Mesothelial cell of epicardium (in vitro differentiated cells): Measurements from ENCODE around the gene HEATR1. TPM values are rescaled to one million over a fixed set of nuclear protein-coding genes. Genes with fewer than 3 reads are reported as not detected.

Source experiments
- DNase-seq, 2 experiments: peaks; one replicate each; pipeline ENCODE4 v3.0.0; 2021; ENCODE audit warnings: low spot score in 2 of 2; ENCODE audit not compliant: unreplicated experiment in 2 of 2
- H3K27ac Mint-ChIP-seq: 2 replicates; pipeline ENCODE4 v1.8.0; 2021; ENCODE audit warnings: mixed read lengths
- H3K27me3 Mint-ChIP-seq: 2 replicates; pipeline ENCODE4 v1.8.0; 2021; ENCODE audit warnings: low read depth, mixed read lengths
- H3K36me3 Mint-ChIP-seq: 2 replicates; pipeline ENCODE4 v1.8.0; 2021; ENCODE audit warnings: mixed read lengths
- H3K4me1 Mint-ChIP-seq: 2 replicates; pipeline ENCODE4 v1.8.0; 2021; ENCODE audit warnings: mixed read lengths
- H3K4me3 Mint-ChIP-seq: 2 replicates; pipeline ENCODE4 v1.8.0; 2021; ENCODE audit warnings: mild to moderate bottlenecking, moderate library complexity, mixed read lengths
- H3K9me3 Mint-ChIP-seq: 2 replicates; pipeline ENCODE4 v1.8.0; 2021; ENCODE audit warnings: mixed read lengths
- CTCF ChIP-seq: fragments of 200-600 bp; sonication (generic); IDR thresholded peaks from one replicate; pipeline ENCODE4 v1.5.0; 2021; ENCODE audit warnings: antibody characterized with exemption; ENCODE audit not compliant: unreplicated experiment
- total RNA-seq: library from RNA; stranded (reverse); gene quantifications from 3 replicates; pipeline ENCODE4 v1.2.1, GENCODE V29; 2021

The HEATR1 gene
- 48.4 to 53.2 TPM (median 51.8 TPM) in 3 replicates for total RNA-seq

GRCh38 chr1:236603991-236604904 is at the start of gene HEATR1:
Gene HEATR1 (minus strand): TSS chr1:236604516. CDS start chr1:236604095, 421 bp downstream.
- H3K9me3 Mint-ChIP-seq: no peaks in the 10 kb centered on the region
- peak within 1 kb of the TSS; percentile 97 for H3K4me3 Mint-ChIP-seq
- peak; percentile 88 to 93 for DNase-seq
- H3K27ac Mint-ChIP-seq: peak within 1 kb of the TSS; percentile 96
- H3K4me1 Mint-ChIP-seq: peaks cover 20% of the 10 kb centered on the region
- peaks cover 8% of the 10 kb centered on the region for H3K36me3 Mint-ChIP-seq
- no peak for TF ChIP-seq CTCF
- no peaks in the 10 kb centered on the region for H3K27me3 Mint-ChIP-seq

GRCh38 chr1:236645016-236645680 is 40.8 kb upstream of the HEATR1 start:
- Mint-ChIP-seq H3K9me3 (no peaks in the 10 kb centered on the region), H3K36me3 (no peaks in the 10 kb centered on the region), H3K4me3 (no peak overlapping the region), H3K27me3 (peaks cover 3% of the 10 kb centered on the region), H3K27ac (no peak overlapping the region), H3K4me1 (no peaks in the 10 kb centered on the region)
- DNase-seq: no peak
- no peak for TF ChIP-seq CTCF

- no peaks in the 10 kb centered on the region for H3K4me1 Mint-ChIP-seq
- peaks cover 16% of the 10 kb centered on the region for H3K27me3 Mint-ChIP-seq
- H3K27ac Mint-ChIP-seq: no peak overlapping the region
- H3K9me3 Mint-ChIP-seq: no peaks in the 10 kb centered on the region
- H3K4me3 Mint-ChIP-seq: no peak overlapping the region
- DNase-seq: no peak
- no peak for TF ChIP-seq CTCF
- no peaks in the 10 kb centered on the region for H3K36me3 Mint-ChIP-seq
These were observed 38.4 kb upstream of the HEATR1 start for GRCh38 chr1:236642763-236643162.

- H3K4me1 Mint-ChIP-seq: no peaks in the 10 kb centered on the region
- H3K36me3 Mint-ChIP-seq: no peaks in the 10 kb centered on the region
- H3K27ac Mint-ChIP-seq: no peak overlapping the region
- TF ChIP-seq CTCF: no peak
- no peak overlapping the region for H3K4me3 Mint-ChIP-seq
- no peak for DNase-seq
- peaks cover 24% of the 10 kb centered on the region for H3K27me3 Mint-ChIP-seq
- no peaks in the 10 kb centered on the region for H3K9me3 Mint-ChIP-seq
These were observed 35.4 kb upstream of the HEATR1 start for GRCh38 chr1:236639686-236640085.

GRCh38 chr1:236638945-236639344 is 34.6 kb upstream of the HEATR1 start:
- Mint-ChIP-seq H3K9me3 (no peaks in the 10 kb centered on the region), H3K4me1 (no peaks in the 10 kb centered on the region)

More at GRCh38 chr1:236638945-236639344, 34.6 kb upstream of the HEATR1 start:
- no peak overlapping the region for H3K27ac Mint-ChIP-seq
- no peak overlapping the region for H3K4me3 Mint-ChIP-seq
- H3K27me3 Mint-ChIP-seq: peaks cover 24% of the 10 kb centered on the region
- no peaks in the 10 kb centered on the region for H3K36me3 Mint-ChIP-seq
- TF ChIP-seq CTCF: no peak
- no peak for DNase-seq
